CD4-positive, alpha-beta memory T cell (primary cell): ENCODE measurements around the gene SPDYC. TPM values are rescaled to one million over a fixed set of nuclear protein-coding genes. Genes with fewer than 3 reads are reported as not detected.

Experiments used
- CTCF ChIA-PET: fragments of 350-600 bp; sonication (Branson Sonifier 250); formaldehyde crosslinking; loops from one replicate; lab custom pipeline; 2021; ENCODE audit warnings: inconsistent platforms; ENCODE audit not compliant: partially characterized antibody; lab: Charles Lee
- POLR2A ChIA-PET: fragments of 350-600 bp; sonication (Branson Sonifier 250); formaldehyde crosslinking; loops from one replicate; lab custom pipeline; 2021; ENCODE audit not compliant: partially characterized antibody; lab: Charles Lee
- DNase-seq, 5 donors: peaks; one replicate each; pipeline versions ENCODE4 v3.0.0 to v3.0.0-alpha.2; 2020 to 2022; ENCODE audit warnings: mixed read lengths in 1 of 5
- H3K27ac ChIP-seq: one replicate; pipeline ENCODE4 v1.7.0; 2013; ENCODE audit warnings: low read depth, low read length
- H3K27me3 ChIP-seq: 2 replicates; pipeline ENCODE4 v1.7.0; 2013; ENCODE audit warnings: mild to moderate bottlenecking, low read length, moderate library complexity; ENCODE audit not compliant: insufficient read depth
- H3K36me3 ChIP-seq: 2 replicates; pipeline ENCODE4 v1.7.0; 2013; ENCODE audit warnings: mild to moderate bottlenecking, low read length, moderate library complexity; ENCODE audit not compliant: insufficient read depth
- H3K4me1 ChIP-seq: 2 replicates; pipeline ENCODE4 v1.7.0; 2013; ENCODE audit warnings: mild to moderate bottlenecking, low read length, moderate library complexity; ENCODE audit not compliant: insufficient read depth
- H3K4me3 ChIP-seq, 2 donors: one replicate each; pipeline ENCODE4 v1.7.0; 2013; ENCODE audit warnings: low read length in 2 of 2, mild to moderate bottlenecking in 1 of 2
- H3K9me3 ChIP-seq, 2 donors: one replicate each; pipeline ENCODE4 v1.7.0; 2013; ENCODE audit warnings: low read length in 2 of 2, control low read depth in 1 of 2; ENCODE audit not compliant: control insufficient read depth in 1 of 2
- H3K27ac Mint-ChIP-seq, 7 donors: one replicate each; pipeline ENCODE4 v1.8.0; 2020 to 2021; ENCODE audit warnings: mixed read lengths in 7 of 7, mild to moderate bottlenecking in 6 of 7, inconsistent platforms in 3 of 7, moderate library complexity in 3 of 7
- H3K27me3 Mint-ChIP-seq, 2 donors: one replicate each; pipeline ENCODE4 v1.8.0; 2020 to 2021; ENCODE audit warnings: mixed read lengths in 2 of 2
- H3K36me3 Mint-ChIP-seq, 2 donors: one replicate each; pipeline ENCODE4 v1.8.0; 2020 to 2021; ENCODE audit warnings: mixed read lengths in 2 of 2, inconsistent platforms in 1 of 2, mild to moderate bottlenecking in 1 of 2
- H3K4me1 Mint-ChIP-seq, 4 donors: one replicate each; pipeline ENCODE4 v1.8.0; 2020 to 2021; ENCODE audit warnings: mixed read lengths in 4 of 4, mild to moderate bottlenecking in 1 of 4
- H3K4me3 Mint-ChIP-seq, 8 donors: one replicate each; pipeline ENCODE4 v1.8.0; 2020 to 2021; ENCODE audit warnings: mixed read lengths in 8 of 8, mild to moderate bottlenecking in 7 of 8, moderate library complexity in 6 of 8, inconsistent platforms in 3 of 8
- H3K9me3 Mint-ChIP-seq, 8 donors: one replicate each; pipeline ENCODE4 v1.8.0; 2020 to 2021; ENCODE audit warnings: mixed read lengths in 8 of 8, mild to moderate bottlenecking in 5 of 8, inconsistent platforms in 3 of 8, moderate library complexity in 1 of 8
- intact Hi-C: fragments of 100-400 bp; cut with micrococcal nuclease; formaldehyde crosslinking; loops from one replicate; pipeline ENCODE4 v1.15.1; 2023
- polyA plus RNA-seq, 2 donors: library from polyadenylated mRNA; unstranded; fragments of 300-500 nt; fragmentation: Illumina TruSeq; gene quantifications; one replicate each; pipeline ENCODE4 v1.2.3, GENCODE V29; 2021
- total RNA-seq, 2 experiments: library from RNA; stranded (reverse); gene quantifications; one replicate each; pipeline ENCODE4 v1.2.3, GENCODE V29; 2021

SPDYC gene
- total and polyA plus RNA-seq, 4 experiments from 2014 or later: not detected

GRCh38 chr11:65185869-65186341 lies 15.9 kb downstream of the SPDYC start:
- H3K4me3 Mint-ChIP-seq: no peak overlapping the region
- H3K4me3 ChIP-seq: no peak overlapping the region
- POLR2A ChIA-PET: interaction anchor here (0.5 to 1.6 kb wide), 3 partner anchors 64 to 110 kb away, joined by 3 to 6 read pairs (median 3); partner anchors contain the start of genes FAU, MRPL49 and TM7SF2
- no peak for DNase-seq
- no peaks in the 10 kb centered on the region for H3K9me3 Mint-ChIP-seq
- H3K36me3 ChIP-seq: peaks cover 51% of the 10 kb centered on the region
- CTCF ChIA-PET: interaction anchor here (1.8 to 2.3 kb wide), 2 partner anchors 18 to 75 kb away, joined by 6 read pairs; no protein-coding TSS in a partner anchor
- peaks cover 26 to 59% of the 10 kb centered on the region in 2 donors for H3K36me3 Mint-ChIP-seq
- intact Hi-C loops: no loop called here
- peaks cover 30% of the 10 kb centered on the region for H3K4me1 ChIP-seq
- H3K27ac Mint-ChIP-seq: peak overlapping the region in 4 of 7 donors; percentile 36 to 71 (median 58)
- H3K9me3 ChIP-seq: no peaks in the 10 kb centered on the region
- H3K27me3 ChIP-seq: no peaks in the 10 kb centered on the region
- H3K4me1 Mint-ChIP-seq: peaks cover 13 to 30% (median 25%) of the 10 kb centered on the region in 4 donors
- H3K27me3 Mint-ChIP-seq: no peaks in the 10 kb centered on the region
- H3K27ac ChIP-seq: no peak overlapping the region

GRCh38 chr11:65186701-65187100 lies 16.7 kb downstream of the SPDYC start:
- intact Hi-C loops: no loop called here
- no peak overlapping the region for H3K27ac ChIP-seq
- peaks cover 26 to 63% of the 10 kb centered on the region in 2 donors for H3K36me3 Mint-ChIP-seq
- ChIA-PET POLR2A (interaction anchor here (1.6 kb wide), 1 partner anchor 75 kb away, joined by 6 read pairs; the partner anchor contains the start of gene TM7SF2), CTCF (interaction anchor here (2.3 kb wide), 1 partner anchor 17 kb away, joined by 6 read pairs; no protein-coding TSS in a partner anchor)
- no peak for DNase-seq
- H3K9me3 ChIP-seq: no peaks in the 10 kb centered on the region
- no peak overlapping the region for H3K4me3 Mint-ChIP-seq
- H3K4me3 ChIP-seq: no peak overlapping the region
- H3K4me1 Mint-ChIP-seq: peaks cover 13 to 30% (median 23%) of the 10 kb centered on the region in 4 donors
- peaks cover 52% of the 10 kb centered on the region for H3K36me3 ChIP-seq
- H3K27me3 Mint-ChIP-seq: no peaks in the 10 kb centered on the region
- H3K27ac Mint-ChIP-seq: peak overlapping the region in 1 of 7 donors; percentile 39
- H3K9me3 Mint-ChIP-seq: no peaks in the 10 kb centered on the region
- no peaks in the 10 kb centered on the region for H3K27me3 ChIP-seq
- peaks cover 30% of the 10 kb centered on the region for H3K4me1 ChIP-seq

DNA sequence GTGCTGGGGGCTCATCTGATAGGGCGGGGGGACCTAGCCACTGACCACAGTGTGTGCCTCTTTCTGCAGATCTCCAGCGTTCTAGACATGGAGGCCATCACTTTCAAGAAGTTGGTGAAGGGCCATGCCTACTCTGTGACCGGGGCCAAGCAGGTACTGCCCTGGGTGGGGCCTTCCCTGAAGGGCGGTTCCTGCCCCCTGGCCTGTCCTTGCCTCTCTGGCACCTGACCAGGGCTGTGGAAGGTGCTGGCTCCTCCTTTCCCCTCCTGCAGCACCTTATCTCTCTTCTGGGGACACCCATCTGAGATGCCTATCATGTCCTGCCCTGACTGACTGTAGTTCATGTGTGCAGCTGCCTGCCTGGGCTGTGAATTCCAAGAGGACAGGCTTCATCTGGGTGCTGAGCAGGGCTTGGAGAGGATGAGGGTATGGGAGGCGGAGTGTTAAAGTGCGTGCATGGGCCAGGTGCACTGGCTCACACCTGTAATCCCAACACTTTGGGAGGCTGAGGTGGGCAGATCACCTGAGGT lies 17.2 kb downstream of the SPDYC start:
- Mint-ChIP-seq H3K27me3 (no peaks in the 10 kb centered on the region), H3K36me3 (peaks cover 26 to 67% of the 10 kb centered on the region in 2 donors), H3K27ac (peak overlapping the region in 2 of 7 donors; percentile 25 to 60), H3K4me3 (no peak overlapping the region), H3K9me3 (no peaks in the 10 kb centered on the region), H3K4me1 (peaks cover 13 to 29% (median 22%) of the 10 kb centered on the region in 4 donors)
- DNase-seq: no peak
- no peaks in the 10 kb centered on the region for H3K27me3 ChIP-seq
- H3K4me3 ChIP-seq: no peak overlapping the region
- CTCF ChIA-PET: no interaction called here
- no peak overlapping the region for H3K27ac ChIP-seq
- peaks cover 28% of the 10 kb centered on the region for H3K4me1 ChIP-seq
- no peaks in the 10 kb centered on the region for H3K9me3 ChIP-seq
- POLR2A ChIA-PET: no interaction called here
- intact Hi-C loops: no loop called here
- H3K36me3 ChIP-seq: peaks cover 52% of the 10 kb centered on the region

- no peak for DNase-seq
- H3K27me3 Mint-ChIP-seq: no peaks in the 10 kb centered on the region
- peaks cover 26 to 66% of the 10 kb centered on the region in 2 donors for H3K36me3 Mint-ChIP-seq
- peaks cover 7 to 22% (median 17%) of the 10 kb centered on the region in 4 donors for H3K4me1 Mint-ChIP-seq
- H3K27ac Mint-ChIP-seq: peak overlapping the region in 1 of 7 donors; percentile 12
- no peaks in the 10 kb centered on the region for H3K9me3 Mint-ChIP-seq
- intact Hi-C loops: no loop called here
- Histone ChIP-seq H3K36me3 (peaks cover 52% of the 10 kb centered on the region), H3K4me3 (no peak overlapping the region), H3K27me3 (no peaks in the 10 kb centered on the region), H3K4me1 (peaks cover 20% of the 10 kb centered on the region), H3K9me3 (no peaks in the 10 kb centered on the region), H3K27ac (no peak overlapping the region)
- no peak overlapping the region for H3K4me3 Mint-ChIP-seq
- CTCF ChIA-PET: no interaction called here
- POLR2A ChIA-PET: no interaction called here
These were observed 18.0 kb downstream of the SPDYC start for GRCh38 chr11:65187971-65188461.

- peak overlapping the region in 1 of 7 donors; percentile 12 for H3K27ac Mint-ChIP-seq
- H3K36me3 ChIP-seq: peaks cover 52% of the 10 kb centered on the region
- no peak overlapping the region for H3K27ac ChIP-seq
- ChIA-PET POLR2A (no interaction called here), CTCF (no interaction called here)
- DNase-seq: no peak
- H3K9me3 ChIP-seq: no peaks in the 10 kb centered on the region
- intact Hi-C loops: no loop called here
- H3K4me1 ChIP-seq: peaks cover 15% of the 10 kb centered on the region
- no peaks in the 10 kb centered on the region for H3K9me3 Mint-ChIP-seq
- H3K36me3 Mint-ChIP-seq: peaks cover 26 to 68% of the 10 kb centered on the region in 2 donors
- no peak overlapping the region for H3K4me3 Mint-ChIP-seq
- no peaks in the 10 kb centered on the region for H3K27me3 ChIP-seq
- H3K4me3 ChIP-seq: no peak overlapping the region
- no peaks in the 10 kb centered on the region for H3K27me3 Mint-ChIP-seq
- H3K4me1 Mint-ChIP-seq: peaks cover 7 to 18% (median 13%) of the 10 kb centered on the region in 4 donors
These were observed 18.5 kb downstream of the SPDYC start for GRCh38 chr11:65188486-65188885.

- Histone ChIP-seq H3K36me3 (peaks cover 52% of the 10 kb centered on the region), H3K27me3 (no peaks in the 10 kb centered on the region), H3K4me1 (peaks cover 9% of the 10 kb centered on the region), H3K27ac (no peak overlapping the region), H3K9me3 (no peaks in the 10 kb centered on the region), H3K4me3 (no peak overlapping the region)
- H3K27ac Mint-ChIP-seq: peak overlapping the region in 3 of 7 donors; percentile 8 to 53 (median 47)
- ChIA-PET CTCF (interaction anchor here (0.9 kb wide), 1 partner anchor 8 kb away, joined by 4 read pairs; the partner anchor contains the start of gene CAPN1), POLR2A (no interaction called here)
- peaks cover 4 to 13% (median 10%) of the 10 kb centered on the region in 4 donors for H3K4me1 Mint-ChIP-seq
- H3K27me3 Mint-ChIP-seq: no peaks in the 10 kb centered on the region
- no peak overlapping the region for H3K4me3 Mint-ChIP-seq
- intact Hi-C loops: no loop called here
- no peaks in the 10 kb centered on the region for H3K9me3 Mint-ChIP-seq
- no peak for DNase-seq
- peaks cover 26 to 68% of the 10 kb centered on the region in 2 donors for H3K36me3 Mint-ChIP-seq
These were observed 19.2 kb downstream of the SPDYC start for GRCh38 chr11:65189191-65189590.

DNA sequence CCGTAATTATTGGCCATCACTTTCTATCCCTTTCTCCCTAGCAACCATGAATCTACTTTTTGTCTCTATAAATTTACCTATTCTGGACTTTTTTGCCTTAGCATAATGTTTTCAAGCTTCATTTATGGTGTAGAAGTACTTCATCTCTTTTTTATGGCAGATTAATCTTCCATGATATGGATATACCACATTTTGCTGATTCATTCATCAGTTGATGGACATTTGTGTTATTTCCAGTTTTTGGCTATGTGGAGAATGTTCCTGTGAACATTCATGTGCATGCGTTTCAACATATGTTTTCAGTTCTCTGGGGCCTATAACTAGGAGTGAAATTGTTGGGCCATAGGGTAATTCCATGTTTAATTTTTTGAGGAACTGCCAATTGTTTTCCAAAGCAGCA lies 24.5 kb downstream of the SPDYC start:
- Histone ChIP-seq H3K9me3 (no peaks in the 10 kb centered on the region), H3K27ac (no peak overlapping the region), H3K4me3 (no peak overlapping the region), H3K27me3 (no peaks in the 10 kb centered on the region), H3K4me1 (no peaks in the 10 kb centered on the region), H3K36me3 (peaks cover 21% of the 10 kb centered on the region)
- intact Hi-C loops: no loop called here
- Mint-ChIP-seq H3K27me3 (no peaks in the 10 kb centered on the region), H3K4me1 (peaks cover 6 to 17% (median 11%) of the 10 kb centered on the region in 4 donors), H3K9me3 (no peaks in the 10 kb centered on the region), H3K4me3 (no peak overlapping the region), H3K36me3 (peaks cover 34 to 60% of the 10 kb centered on the region in 2 donors), H3K27ac (peak overlapping the region in 1 of 7 donors; percentile 29)
- ChIA-PET CTCF (no interaction called here), POLR2A (no interaction called here)
- DNase-seq: no peak
